Astrocyte (in vitro differentiated cells and primary cell): ENCODE results near the gene HCRTR1. TPM values are rescaled to one million over a fixed set of nuclear protein-coding genes. Genes with fewer than 3 reads are reported as not detected.
A peak's percentile ranks its signal among the peaks of the same experiment; 100 is the strongest.

ENCODE experiments used
- DNase-seq: peaks from one replicate; pipeline ENCODE4 v3.0.0-alpha.2; 2010; ENCODE audit warnings: low read depth
- FAIRE-seq: peaks from 2 replicates; lab custom pipeline; 2011; peaks lifted over from hg19 to GRCh38; lab: Jason Lieb, UNC
- H2AFZ ChIP-seq: 2 replicates; pipeline ENCODE4 v1.6.0; 2012; ENCODE audit warnings: low read depth, low read length, inconsistent platforms
- H3K27ac ChIP-seq: 2 replicates; pipeline ENCODE4 v1.5.1; 2011; ENCODE audit warnings: low read depth, low read length, inconsistent platforms
- H3K27me3 ChIP-seq: 2 replicates; pipeline ENCODE4 v1.6.0; 2011; ENCODE audit warnings: low read length, inconsistent platforms; ENCODE audit not compliant: insufficient read depth
- H3K36me3 ChIP-seq: 2 replicates; pipeline ENCODE4 v1.5.1; 2011; ENCODE audit warnings: low read length, inconsistent platforms; ENCODE audit not compliant: insufficient read depth
- H3K4me1 ChIP-seq: 2 replicates; pipeline ENCODE4 v1.5.1; 2011; ENCODE audit warnings: low read length, inconsistent platforms; ENCODE audit not compliant: insufficient read depth
- H3K4me2 ChIP-seq: 2 replicates; pipeline ENCODE4 v1.6.0; 2012; ENCODE audit warnings: low read length, inconsistent platforms
- H3K4me3 ChIP-seq: 2 replicates; pipeline ENCODE4 v1.5.1; 2011; ENCODE audit warnings: low read depth, mild to moderate bottlenecking, low read length, inconsistent platforms; ENCODE audit not compliant: insufficient read depth
- H3K79me2 ChIP-seq: 2 replicates; pipeline ENCODE4 v1.6.0; 2012; ENCODE audit warnings: mild to moderate bottlenecking, low read length, inconsistent platforms; ENCODE audit not compliant: insufficient read depth
- H3K9ac ChIP-seq: 2 replicates; pipeline ENCODE4 v1.6.0; 2012; ENCODE audit warnings: mild to moderate bottlenecking, low read length, inconsistent platforms
- H3K9me3 ChIP-seq: 2 replicates; pipeline ENCODE4 v1.5.1; 2012; ENCODE audit warnings: low read depth, mild to moderate bottlenecking, low read length, inconsistent platforms; ENCODE audit not compliant: insufficient read depth
- H4K20me1 ChIP-seq: 2 replicates; pipeline ENCODE4 v1.6.0; 2012; ENCODE audit warnings: low read length, inconsistent platforms; ENCODE audit not compliant: insufficient read depth
- H3K27ac Mint-ChIP-seq: one replicate; pipeline ENCODE4 v1.8.0; 2021; ENCODE audit warnings: mild to moderate bottlenecking, mixed read lengths; ENCODE audit not compliant: unreplicated experiment
- H3K27me3 Mint-ChIP-seq: one replicate; pipeline ENCODE4 v1.8.0; 2021; ENCODE audit warnings: low read depth, mixed read lengths; ENCODE audit not compliant: unreplicated experiment
- H3K36me3 Mint-ChIP-seq: one replicate; pipeline ENCODE4 v1.8.0; 2021; ENCODE audit warnings: low read depth, mixed read lengths; ENCODE audit not compliant: unreplicated experiment
- H3K4me1 Mint-ChIP-seq: one replicate; pipeline ENCODE4 v1.8.0; 2021; ENCODE audit warnings: low read depth, mixed read lengths; ENCODE audit not compliant: unreplicated experiment
- H3K4me3 Mint-ChIP-seq: one replicate; pipeline ENCODE4 v1.8.0; 2021; ENCODE audit warnings: mild to moderate bottlenecking, moderate library complexity, mixed read lengths; ENCODE audit not compliant: unreplicated experiment
- H3K9me3 Mint-ChIP-seq: one replicate; pipeline ENCODE4 v1.8.0; 2021; ENCODE audit warnings: mild to moderate bottlenecking, mixed read lengths; ENCODE audit not compliant: unreplicated experiment
- EZH2 ChIP-seq: IDR thresholded peaks from 2 replicates; pipeline ENCODE4 v1.6.1; 2012; ENCODE audit warnings: mild to moderate bottlenecking, low read length, inconsistent platforms; ENCODE audit not compliant: insufficient read depth
- total RNA-seq: library from RNA; stranded (reverse); gene quantifications from 2 replicates; pipeline ENCODE4 v1.2.1, GENCODE V29; 2021
- TF ChIP-seq, protein P1 (sequence below): IDR thresholded peaks from 2 replicates; pipeline ENCODE4 v1.5.1; 2011; ENCODE audit warnings: low read depth, mild to moderate bottlenecking, inconsistent platforms, low read length, moderate library complexity; ENCODE audit not compliant: insufficient read depth

HCRTR1 gene
- total RNA-seq, 1 donor from 2014 or later: not detected

DNA sequence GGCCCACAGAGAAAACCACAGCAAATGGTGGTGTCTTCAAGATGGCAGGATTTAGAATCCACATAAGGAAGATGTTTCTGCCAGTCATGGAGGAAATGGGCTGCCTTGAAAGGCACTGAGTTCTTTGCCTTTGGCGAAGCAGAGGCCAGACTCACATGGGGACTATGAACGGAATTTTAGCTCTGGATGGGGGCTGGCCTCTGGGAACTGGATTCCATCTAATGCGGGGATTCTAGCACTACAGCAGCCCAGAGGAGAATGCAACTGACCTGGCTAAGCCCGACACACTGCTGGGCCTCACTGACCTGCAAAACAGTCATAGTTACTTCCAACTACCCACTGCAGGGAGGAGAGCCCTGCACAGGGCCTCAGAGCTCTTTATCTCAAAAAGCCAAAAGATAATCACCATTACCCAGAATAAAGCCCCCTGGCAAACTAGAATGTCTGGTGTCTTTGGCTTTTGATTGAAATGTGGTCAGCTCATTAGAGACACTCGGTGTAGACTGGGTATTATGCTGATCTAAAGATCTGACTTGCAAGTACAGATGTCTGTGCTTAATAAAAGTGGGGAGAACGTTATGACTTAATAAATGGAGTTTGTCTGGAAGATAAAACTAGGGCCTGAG, 11.6 kb downstream of the HCRTR1 start:
- Histone ChIP-seq H3K36me3 (peaks cover 22% of the 10 kb centered on the region), H3K79me2 (peaks cover 3% of the 10 kb centered on the region), H3K27ac (no peak overlapping the region), H3K4me1 (peaks cover 35% of the 10 kb centered on the region), H4K20me1 (peaks cover 67% of the 10 kb centered on the region), H3K4me3 (no peak overlapping the region), H3K9me3 (no peaks in the 10 kb centered on the region), H2AFZ (no peak overlapping the region), H3K27me3 (no peaks in the 10 kb centered on the region), H3K9ac (no peak overlapping the region), H3K4me2 (no peak overlapping the region)
- peaks cover 37% of the 10 kb centered on the region for H3K4me1 Mint-ChIP-seq
- TF ChIP-seq, protein P1, sequence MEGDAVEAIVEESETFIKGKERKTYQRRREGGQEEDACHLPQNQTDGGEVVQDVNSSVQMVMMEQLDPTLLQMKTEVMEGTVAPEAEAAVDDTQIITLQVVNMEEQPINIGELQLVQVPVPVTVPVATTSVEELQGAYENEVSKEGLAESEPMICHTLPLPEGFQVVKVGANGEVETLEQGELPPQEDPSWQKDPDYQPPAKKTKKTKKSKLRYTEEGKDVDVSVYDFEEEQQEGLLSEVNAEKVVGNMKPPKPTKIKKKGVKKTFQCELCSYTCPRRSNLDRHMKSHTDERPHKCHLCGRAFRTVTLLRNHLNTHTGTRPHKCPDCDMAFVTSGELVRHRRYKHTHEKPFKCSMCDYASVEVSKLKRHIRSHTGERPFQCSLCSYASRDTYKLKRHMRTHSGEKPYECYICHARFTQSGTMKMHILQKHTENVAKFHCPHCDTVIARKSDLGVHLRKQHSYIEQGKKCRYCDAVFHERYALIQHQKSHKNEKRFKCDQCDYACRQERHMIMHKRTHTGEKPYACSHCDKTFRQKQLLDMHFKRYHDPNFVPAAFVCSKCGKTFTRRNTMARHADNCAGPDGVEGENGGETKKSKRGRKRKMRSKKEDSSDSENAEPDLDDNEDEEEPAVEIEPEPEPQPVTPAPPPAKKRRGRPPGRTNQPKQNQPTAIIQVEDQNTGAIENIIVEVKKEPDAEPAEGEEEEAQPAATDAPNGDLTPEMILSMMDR: no peak
- TF ChIP-seq EZH2: no peak
- H3K9me3 Mint-ChIP-seq: no peaks in the 10 kb centered on the region
- no peaks in the 10 kb centered on the region for H3K27me3 Mint-ChIP-seq
- H3K4me3 Mint-ChIP-seq: peak overlapping the region; percentile 34
- no peak for DNase-seq
- no peak for FAIRE-seq
- peak overlapping the region; percentile 69 for H3K27ac Mint-ChIP-seq
- H3K36me3 Mint-ChIP-seq: peaks cover 26% of the 10 kb centered on the region

DNA sequence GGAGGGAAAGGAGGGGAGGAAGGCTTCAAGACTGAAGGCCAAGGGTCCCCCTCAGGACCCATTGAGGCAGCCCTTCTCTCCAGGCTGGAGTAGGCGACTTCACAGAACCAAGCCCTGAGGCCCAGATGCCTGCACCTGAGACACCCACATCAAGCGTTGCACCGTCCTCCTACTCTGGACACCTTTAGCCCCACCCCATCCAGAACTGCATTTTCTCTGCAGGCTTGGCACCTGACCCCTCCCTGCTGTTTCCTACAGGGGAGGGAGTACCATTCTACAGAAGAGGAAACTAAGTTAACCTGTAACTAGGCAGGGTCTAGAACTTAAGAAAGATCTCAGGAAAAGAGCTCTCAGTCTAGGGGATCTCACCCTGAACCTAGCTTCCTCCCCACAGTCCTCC, 15.2 kb downstream of the HCRTR1 start:
- H3K27ac Mint-ChIP-seq: no peak overlapping the region
- no peak for FAIRE-seq
- H3K79me2 ChIP-seq: peaks cover 39% of the 10 kb centered on the region

DNA sequence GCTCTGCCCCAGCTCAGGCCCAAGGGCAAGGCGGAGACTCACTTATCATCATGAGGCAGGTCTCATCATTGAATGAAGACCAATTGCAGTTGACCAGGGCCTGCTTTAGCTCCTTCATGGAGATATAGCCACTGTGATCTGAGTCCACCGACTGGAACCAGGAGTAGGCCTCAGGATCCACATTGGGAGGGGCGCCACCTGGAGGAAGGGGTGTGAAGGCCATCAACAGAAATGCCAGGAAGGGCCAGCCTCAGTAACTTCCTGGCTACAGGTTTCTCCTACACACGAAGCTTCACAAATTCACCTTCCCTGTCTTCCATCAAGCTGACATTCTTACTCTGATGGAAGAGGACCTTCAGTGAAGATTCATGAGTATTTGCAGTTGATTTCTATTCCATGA, 15.6 kb downstream of the HCRTR1 start:
- Mint-ChIP-seq H3K9me3 (no peaks in the 10 kb centered on the region), H3K4me1 (peaks cover 42% of the 10 kb centered on the region), H3K27me3 (no peaks in the 10 kb centered on the region), H3K27ac (no peak overlapping the region), H3K4me3 (no peak overlapping the region), H3K36me3 (peaks cover 27% of the 10 kb centered on the region)
- H4K20me1 ChIP-seq: peaks cover 86% of the 10 kb centered on the region
- peaks cover 25% of the 10 kb centered on the region for H3K36me3 ChIP-seq
- H3K79me2 ChIP-seq: peaks cover 43% of the 10 kb centered on the region
- H3K4me1 ChIP-seq: peaks cover 4% of the 10 kb centered on the region
- H3K9me3 ChIP-seq: no peaks in the 10 kb centered on the region
- no peak overlapping the region for H3K27ac ChIP-seq
- no peak overlapping the region for H2AFZ ChIP-seq
- no peak overlapping the region for H3K4me3 ChIP-seq
- no peak overlapping the region for H3K9ac ChIP-seq
- TF ChIP-seq, protein P1: peak; percentile 38
- no peak for TF ChIP-seq EZH2
- H3K4me2 ChIP-seq: no peak overlapping the region
- DNase-seq (no peak), FAIRE-seq (no peak)
- no peaks in the 10 kb centered on the region for H3K27me3 ChIP-seq

More for the DNA sequence above, 15.2 kb downstream of the HCRTR1 start:
- Histone ChIP-seq H3K9ac (no peak overlapping the region), H3K4me1 (peaks cover 9% of the 10 kb centered on the region), H3K4me3 (no peak overlapping the region), H2AFZ (no peak overlapping the region), H3K27me3 (no peaks in the 10 kb centered on the region), H3K36me3 (peaks cover 25% of the 10 kb centered on the region), H3K4me2 (no peak overlapping the region), H3K9me3 (no peaks in the 10 kb centered on the region), H3K27ac (no peak overlapping the region), H4K20me1 (peaks cover 85% of the 10 kb centered on the region)
- no peaks in the 10 kb centered on the region for H3K9me3 Mint-ChIP-seq
- no peak for DNase-seq
- TF ChIP-seq, protein P1: no peak
- TF ChIP-seq EZH2: no peak
- no peak overlapping the region for H3K4me3 Mint-ChIP-seq
- H3K4me1 Mint-ChIP-seq: peaks cover 43% of the 10 kb centered on the region
- peaks cover 27% of the 10 kb centered on the region for H3K36me3 Mint-ChIP-seq
- no peaks in the 10 kb centered on the region for H3K27me3 Mint-ChIP-seq
